ENCODE results near the gene TNFRSF14. TPM values are rescaled to one million over a fixed set of nuclear protein-coding genes. Genes with fewer than 3 reads are reported as not detected.
A peak's percentile ranks its signal among the peaks of the same experiment; 100 is the strongest.

Gene TNFRSF14
- total RNA-seq, 1 donor, result 12.0 TPM

DNA sequence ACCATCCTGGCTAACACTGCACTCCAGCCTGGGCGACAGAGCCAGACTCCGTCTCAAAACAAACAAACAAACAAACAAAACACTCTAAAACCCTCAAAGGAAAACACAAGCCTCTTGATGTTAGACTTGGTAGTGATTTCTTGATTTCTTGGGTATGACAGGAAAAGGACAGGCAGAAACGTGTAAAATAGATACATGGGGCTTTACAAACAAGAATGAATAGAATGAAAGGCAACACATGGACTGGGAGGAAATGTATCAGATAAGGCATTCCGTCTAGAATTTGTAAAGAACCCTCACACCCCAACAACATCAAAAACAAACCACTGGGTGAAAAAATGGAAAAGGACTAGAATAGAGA is 22.6 kb downstream of the TNFRSF14 start:
- no peak for DNase-seq (ENCODE audit: low read depth)
- no peak overlapping the region for H3K4me3 ChIP-seq (ENCODE audit: low read depth, low read length)
- TF ChIP-seq, protein P1, sequence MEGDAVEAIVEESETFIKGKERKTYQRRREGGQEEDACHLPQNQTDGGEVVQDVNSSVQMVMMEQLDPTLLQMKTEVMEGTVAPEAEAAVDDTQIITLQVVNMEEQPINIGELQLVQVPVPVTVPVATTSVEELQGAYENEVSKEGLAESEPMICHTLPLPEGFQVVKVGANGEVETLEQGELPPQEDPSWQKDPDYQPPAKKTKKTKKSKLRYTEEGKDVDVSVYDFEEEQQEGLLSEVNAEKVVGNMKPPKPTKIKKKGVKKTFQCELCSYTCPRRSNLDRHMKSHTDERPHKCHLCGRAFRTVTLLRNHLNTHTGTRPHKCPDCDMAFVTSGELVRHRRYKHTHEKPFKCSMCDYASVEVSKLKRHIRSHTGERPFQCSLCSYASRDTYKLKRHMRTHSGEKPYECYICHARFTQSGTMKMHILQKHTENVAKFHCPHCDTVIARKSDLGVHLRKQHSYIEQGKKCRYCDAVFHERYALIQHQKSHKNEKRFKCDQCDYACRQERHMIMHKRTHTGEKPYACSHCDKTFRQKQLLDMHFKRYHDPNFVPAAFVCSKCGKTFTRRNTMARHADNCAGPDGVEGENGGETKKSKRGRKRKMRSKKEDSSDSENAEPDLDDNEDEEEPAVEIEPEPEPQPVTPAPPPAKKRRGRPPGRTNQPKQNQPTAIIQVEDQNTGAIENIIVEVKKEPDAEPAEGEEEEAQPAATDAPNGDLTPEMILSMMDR (IDR thresholded peaks at IDR 0.05; ENCODE audit: insufficient read depth, low read length), result no peak

GRCh38 chr1:2580691-2581090 is 24.5 kb downstream of the TNFRSF14 start:
- TF ChIP-seq, protein P1 (IDR thresholded peaks at IDR 0.05; ENCODE audit: insufficient read depth, low read length), result no peak
- no peak overlapping the region for H3K4me3 ChIP-seq (ENCODE audit: low read depth, low read length)
- DNase-seq (ENCODE audit: low read depth), result no peak

- H3K4me3 ChIP-seq (ENCODE audit: low read depth, low read length), result no peak overlapping the region
- TF ChIP-seq, protein P1 (IDR thresholded peaks at IDR 0.05; ENCODE audit: insufficient read depth, low read length), result no peak
- no peak for DNase-seq (ENCODE audit: low read depth)
Measured at GRCh38 chr1:2582391-2582790, 26.2 kb downstream of the TNFRSF14 start.

GRCh38 chr1:2583331-2583791 is 27.2 kb downstream of the TNFRSF14 start:
- no peak overlapping the region for H3K4me3 ChIP-seq (ENCODE audit: low read depth, low read length)
- DNase-seq (ENCODE audit: low read depth), result no peak
- TF ChIP-seq, protein P1 (IDR thresholded peaks at IDR 0.05; ENCODE audit: insufficient read depth, low read length), result no peak

DNA sequence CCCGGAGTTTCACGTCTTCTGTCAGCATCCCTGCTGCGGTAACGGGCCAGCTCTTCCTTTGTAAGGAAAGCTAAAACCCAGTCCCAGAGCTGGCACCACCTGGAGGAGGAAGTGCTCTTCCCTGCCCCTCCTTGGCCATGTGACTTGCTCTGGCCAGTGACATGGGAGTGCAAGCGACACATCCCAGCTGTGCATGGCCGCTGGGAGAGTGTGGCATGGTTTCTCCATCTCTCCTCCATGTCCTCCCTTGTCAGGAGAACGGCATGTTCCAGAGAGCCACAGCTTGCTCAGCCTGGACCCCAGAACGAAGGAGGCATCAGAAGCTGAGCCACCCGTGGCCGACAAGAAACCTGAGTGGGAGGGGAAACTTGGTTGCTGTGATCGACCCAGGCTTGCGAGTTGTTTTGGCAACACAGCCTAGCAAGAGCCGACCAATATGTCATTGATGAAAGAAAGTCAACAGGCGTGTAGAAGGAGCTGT is 27.7 kb downstream of the TNFRSF14 start:
- H3K4me3 ChIP-seq (ENCODE audit: low read depth, low read length), result no peak overlapping the region
- TF ChIP-seq, protein P1 (IDR thresholded peaks at IDR 0.05; ENCODE audit: insufficient read depth, low read length), result no peak
- DNase-seq (ENCODE audit: low read depth), result no peak

- TF ChIP-seq, protein P1 (IDR thresholded peaks at IDR 0.05; ENCODE audit: insufficient read depth, low read length), result no peak
- DNase-seq (ENCODE audit: low read depth), result no peak
- H3K4me3 ChIP-seq (ENCODE audit: low read depth, low read length), result peak overlapping the region; percentile 28
Measured at GRCh38 chr1:2584686-2585317, 28.6 kb downstream of the TNFRSF14 start.

Measured in fibroblast of the aortic adventitia (primary cell).